H1 (cell line): ENCODE results near the gene BUD23. TPM values are rescaled to one million over a fixed set of nuclear protein-coding genes. Genes with fewer than 3 reads are reported as not detected.

Source experiments
- CTCF ChIA-PET: fragments of 300-600 bp; sonication (Branson Sonifier 250); formaldehyde crosslinking; loops from one replicate; lab custom pipeline; 2021; ENCODE audit not compliant: partially characterized antibody; lab: Charles Lee
- POLR2A ChIA-PET: fragments of 300-600 bp; sonication (Branson Sonifier 250); formaldehyde crosslinking; loops from one replicate; lab custom pipeline; 2021; ENCODE audit warnings: inconsistent platforms; ENCODE audit not compliant: partially characterized antibody; lab: Charles Lee
- DNase-seq, 2 experiments: peaks; one replicate each; pipeline versions ENCODE4 v3.0.0 to v3.0.0-alpha.2; 2010 to 2022; ENCODE audit warnings: low spot score in 2 of 2, low read depth in 1 of 2, mixed read lengths in 1 of 2
- FAIRE-seq: peaks from 2 replicates; lab custom pipeline; 2011; peaks lifted over from hg19 to GRCh38; lab: Jason Lieb, UNC
- H2AFZ ChIP-seq: 2 replicates; pipeline ENCODE4 v1.8.1; 2012; ENCODE audit warnings: low read length, inconsistent platforms
- H2AK5ac ChIP-seq: 2 replicates; pipeline ENCODE4 v1.6.1; 2013; ENCODE audit warnings: low read depth, low read length
- H2BK120ac ChIP-seq: replicated peaks from 2 replicates; pipeline ENCODE3; 2013; ENCODE audit warnings: low read depth, low read length, inconsistent platforms
- H2BK12ac ChIP-seq: 2 replicates; pipeline ENCODE4 v1.6.1; 2013; ENCODE audit warnings: low read depth, low read length
- H2BK15ac ChIP-seq: 2 replicates; pipeline ENCODE4 v1.6.1; 2013; ENCODE audit warnings: low read length
- H2BK20ac ChIP-seq: 2 replicates; pipeline ENCODE4 v1.6.1; 2013; ENCODE audit warnings: low read length
- H2BK5ac ChIP-seq: 2 replicates; pipeline ENCODE4 v1.6.1; 2013; ENCODE audit warnings: low read depth, low read length
- H3K14ac ChIP-seq: 2 replicates; pipeline ENCODE4 v1.6.1; 2013; ENCODE audit warnings: inconsistent platforms; ENCODE audit not compliant: insufficient read length
- H3K18ac ChIP-seq: 2 replicates; pipeline ENCODE4 v1.6.1; 2013; ENCODE audit warnings: low read length; ENCODE audit errors: extremely low read depth
- H3K23ac ChIP-seq: 2 replicates; pipeline ENCODE4 v1.6.1; 2013; ENCODE audit warnings: inconsistent platforms; ENCODE audit not compliant: insufficient read length
- H3K23me2 ChIP-seq: 2 replicates; pipeline ENCODE4 v1.6.1; 2013; ENCODE audit warnings: low read depth, low read length
- H3K27ac ChIP-seq: 2 replicates; pipeline ENCODE4 v1.6.1; 2011; ENCODE audit warnings: low read depth, low read length, inconsistent platforms
- H3K27me3 ChIP-seq, 4 experiments: replicated peaks in 1 of 4; 1 replicate in 1 of 4; 2 replicates in 3 of 4; pipeline versions ENCODE4 v1.6.1 to v1.8.1; 2011 to 2013; ENCODE audit warnings: low read length in 3 of 4, mild to moderate bottlenecking in 3 of 4, inconsistent platforms in 2 of 4, mixed read lengths in 2 of 4, moderate library complexity in 1 of 4; ENCODE audit not compliant: control insufficient read depth in 3 of 4, insufficient read depth in 3 of 4; ENCODE audit errors: extremely low read depth in 1 of 4
- H3K36me3 ChIP-seq, 4 experiments: 2 replicates each; pipeline versions ENCODE4 v1.6.1 to v1.8.1; 2011 to 2013; ENCODE audit warnings: mild to moderate bottlenecking in 4 of 4, low read length in 3 of 4, moderate library complexity in 2 of 4, control low read depth in 1 of 4, inconsistent platforms in 1 of 4; ENCODE audit not compliant: insufficient read depth in 4 of 4, control insufficient read depth in 2 of 4
- H3K4ac ChIP-seq: replicated peaks from 2 replicates; pipeline ENCODE3; 2013; ENCODE audit warnings: low read length, low read depth, mixed read lengths, inconsistent platforms; ENCODE audit not compliant: insufficient read length
- H3K4me1 ChIP-seq, 4 experiments: replicated peaks in 1 of 4; 1 replicate in 1 of 4; 2 replicates in 3 of 4; pipeline versions ENCODE4 v1.6.1 to v1.8.1; 2011 to 2013; ENCODE audit warnings: low read length in 3 of 4, inconsistent platforms in 2 of 4, mixed read lengths in 1 of 4; ENCODE audit not compliant: insufficient read depth in 4 of 4, control insufficient read depth in 3 of 4
- H3K4me2 ChIP-seq, 2 experiments: 2 replicates each; pipeline versions ENCODE4 v1.6.1 to v1.8.1; 2011 to 2013; ENCODE audit warnings: low read depth in 2 of 2, low read length in 2 of 2, control low read depth in 1 of 2, inconsistent platforms in 1 of 2, mild to moderate bottlenecking in 1 of 2; ENCODE audit not compliant: insufficient read depth in 1 of 2
- H3K4me3 ChIP-seq, 4 experiments: fragments of 200-600, 300-600 bp in 1 of 4; sonication (generic), shearing (Covaris generic), sonication (Bioruptor Twin) in 1 of 4; 2 replicates each; pipeline versions ENCODE4 v1.5.1 to v1.8.1; 2011 to 2016; ENCODE audit warnings: low read length in 4 of 4, low read depth in 3 of 4, control low read depth in 2 of 4, inconsistent platforms in 2 of 4, mild to moderate bottlenecking in 2 of 4, mixed read lengths in 1 of 4, moderate library complexity in 1 of 4; ENCODE audit not compliant: insufficient read depth in 2 of 4; ENCODE audit errors: extremely low read depth in 1 of 4
- H3K56ac ChIP-seq: replicated peaks from 2 replicates; pipeline ENCODE3; 2013; ENCODE audit warnings: low read depth, mild to moderate bottlenecking, mixed read lengths, low read length, inconsistent platforms; ENCODE audit not compliant: insufficient read length
- H3K79me1 ChIP-seq: 2 replicates; pipeline ENCODE4 v1.6.1; 2013; ENCODE audit warnings: low read depth, low read length, control low read depth
- H3K79me2 ChIP-seq, 2 experiments: 2 replicates each; pipeline versions ENCODE4 v1.6.1 to v1.8.1; 2012 to 2013; ENCODE audit warnings: low read length in 2 of 2, mild to moderate bottlenecking in 2 of 2, inconsistent platforms in 1 of 2; ENCODE audit not compliant: insufficient read depth in 2 of 2, control insufficient read depth in 1 of 2
- H3K9ac ChIP-seq, 4 experiments: replicated peaks in 1 of 4; 1 replicate in 1 of 4; 2 replicates in 3 of 4; pipeline versions ENCODE4 v1.6.1 to v1.8.1; 2011 to 2013; ENCODE audit warnings: low read depth in 3 of 4, low read length in 3 of 4, control low read depth in 2 of 4, mild to moderate bottlenecking in 2 of 4, moderate library complexity in 2 of 4, inconsistent platforms in 1 of 4; ENCODE audit errors: extremely low read depth in 1 of 4
- H3K9me3 ChIP-seq, 2 experiments: 2 replicates each; pipeline versions ENCODE4 v1.6.1 to v1.8.1; 2012 to 2013; ENCODE audit warnings: mild to moderate bottlenecking in 2 of 2, moderate library complexity in 2 of 2, control low read depth in 1 of 2, inconsistent platforms in 1 of 2, low read depth in 1 of 2, low read length in 1 of 2, mixed read lengths in 1 of 2; ENCODE audit not compliant: insufficient read depth in 2 of 2
- H4K20me1 ChIP-seq, 2 experiments: replicated peaks in 1 of 2; 2 replicates each; pipeline versions ENCODE3 to v1.8.1; 2011 to 2013; ENCODE audit warnings: inconsistent platforms in 2 of 2, low read length in 2 of 2, mild to moderate bottlenecking in 1 of 2; ENCODE audit not compliant: insufficient read depth in 2 of 2, control insufficient read depth in 1 of 2
- H4K5ac ChIP-seq: 2 replicates; pipeline ENCODE4 v1.6.1; 2013; ENCODE audit warnings: low read length, low read depth, mixed read lengths, inconsistent platforms; ENCODE audit not compliant: insufficient read length
- H4K8ac ChIP-seq: 2 replicates; pipeline ENCODE4 v1.8.0; 2013; ENCODE audit warnings: mild to moderate bottlenecking, moderate library complexity, low read length, inconsistent platforms; ENCODE audit not compliant: insufficient read depth; ENCODE audit errors: extremely low read depth
- H4K91ac ChIP-seq: replicated peaks from 2 replicates; pipeline ENCODE3; 2013; ENCODE audit warnings: low read length, mixed read lengths, inconsistent platforms; ENCODE audit not compliant: insufficient read length
- CHD2 ChIP-seq: IDR thresholded peaks from 2 replicates; pipeline ENCODE4 v1.6.1; 2012; ENCODE audit warnings: low read length, improper control_type of control experiment
- GABPA ChIP-seq: IDR thresholded peaks from 2 replicates; pipeline ENCODE4 v1.6.1; 2011; ENCODE audit warnings: mild to moderate bottlenecking, low read length, moderate library complexity, borderline replicate concordance; ENCODE audit not compliant: insufficient read depth
- JUND ChIP-seq: IDR thresholded peaks from 2 replicates; pipeline ENCODE4 v1.6.1; 2011; ENCODE audit warnings: mild to moderate bottlenecking, improper control_type of control experiment, low read length
- SUZ12 ChIP-seq: fragments of 200-600 bp; sonication (generic); IDR thresholded peaks from 2 replicates; pipeline ENCODE4 v1.6.1; 2012; ENCODE audit warnings: mild to moderate bottlenecking, inconsistent platforms, low read length, moderate library complexity, mixed read lengths
- TBP ChIP-seq: IDR thresholded peaks from 2 replicates; pipeline ENCODE4 v1.6.1; 2011; ENCODE audit warnings: low read depth, low read length, improper control_type of control experiment
- WGBS, 2 experiments: shearing (Covaris generic) in 1 of 2; methylation state at CpG; one replicate each; pipeline versions ENCODE4 v1.1.6 to v1.1.7; 2013 to 2015; ENCODE audit warnings: low lambda C conversion rate in 2 of 2, mixed read lengths in 2 of 2, inconsistent platforms in 1 of 2, low coverage in 1 of 2, missing lambda C conversion rate in 1 of 2; ENCODE audit not compliant: insufficient replicate concordance in 2 of 2, insufficient coverage in 1 of 2, insufficient read length in 1 of 2; ENCODE audit errors: extremely low coverage in 1 of 2, missing lambda C conversion rate in 1 of 2; 5-methylcytosine and 5-hydroxymethylcytosine counted together
- polyA plus RNA-seq, 7 experiments: library from polyadenylated mRNA; depleted of rRNA in 3 of 7; stranded (reverse) in 5 of 7; unstranded in 2 of 7; fragments of >200 nt in 5 of 7; fragments of 200-250 nt in 2 of 7; gene quantifications; 1 replicate in 5 of 7; 2 replicates in 1 of 7; 4 replicates in 1 of 7; pipeline versions ENCODE4 v1.2.1 to v1.2.3, GENCODE V29; 2011 to 2013; ENCODE audit warnings: missing spikeins in 2 of 7, mixed read lengths in 2 of 7
- total RNA-seq: library from RNA; stranded (reverse); fragmentation: NEBNext Ultra II Directional; extraction: Animal tissue kit (Norgen Biotek cat#: 25700); gene quantifications from 2 replicates; pipeline ENCODE4 v1.2.1, GENCODE V29; 2021
- TF ChIP-seq, protein P1 (sequence below): IDR thresholded peaks from 2 replicates; pipeline ENCODE4 v1.6.1; 2011; ENCODE audit warnings: low read depth, mild to moderate bottlenecking, low read length; ENCODE audit not compliant: insufficient read depth

BUD23 gene
- total and polyA plus RNA-seq, 2 of the 8 experiments (the other 6 are each of a cell fraction or from before 2014, with no cell fraction given) = 72.3 to 78.4 TPM

DNA sequence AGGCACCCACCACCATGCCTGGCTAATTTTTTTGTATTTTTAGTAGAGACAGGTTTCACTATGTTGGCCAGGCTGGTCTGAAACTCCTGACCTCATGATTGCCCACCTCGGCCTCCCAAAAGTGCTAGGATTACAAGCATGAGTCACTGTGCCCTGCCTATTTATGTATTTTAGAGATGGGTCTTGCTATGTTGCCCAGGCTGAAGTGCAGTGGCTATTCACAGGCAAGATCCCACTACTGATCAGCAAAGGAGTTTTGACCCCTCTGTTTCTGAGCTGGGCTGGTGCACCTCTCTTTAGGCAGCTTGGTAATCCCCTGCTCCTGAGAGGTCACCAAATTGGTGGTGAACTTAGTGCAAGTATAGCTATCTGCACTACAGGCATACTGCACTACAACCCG, 49.0 kb downstream of the BUD23 start:
- ChIA-PET CTCF (interaction anchor here (0.6 to 11.1 kb wide), 6 partner anchors 12 to 563 kb away, joined by 3 to 87 read pairs (median 4); partner anchors contain the start of gene STX1A), POLR2A (interaction anchor here (0.6 to 0.8 kb wide), 2 partner anchors 72 to 214 kb away, joined by 3 read pairs; no protein-coding TSS in a partner anchor)
- no peak overlapping the region for H2AFZ ChIP-seq
- no peak overlapping the region for H4K5ac ChIP-seq
- peaks cover 4 to 15% (median 8%) of the 10 kb centered on the region in 4 experiments; a peak in 5 of 8 replicates for H3K36me3 ChIP-seq
- H3K4me1 ChIP-seq = peaks cover 0 to 6% (median 0%) of the 10 kb centered on the region in 4 experiments; a peak in 4 of 7 replicates
- peaks cover 4 to 14% of the 10 kb centered on the region in 2 experiments for H4K20me1 ChIP-seq
- H3K18ac ChIP-seq = no peak overlapping the region
- H3K27ac ChIP-seq = no peak overlapping the region
- FAIRE-seq (no peak), DNase-seq (no peak)
- WGBS, 2 experiments = 80% methylated on average over 2 of the region's 2 CpGs; no CpG with 5 or more reads in 1 of the 2 experiments
- H3K9me3 ChIP-seq = no peaks in the 10 kb centered on the region
- no peak overlapping the region for H2BK5ac ChIP-seq
- peaks cover 0 to 3% of the 10 kb centered on the region in 2 experiments; a peak in 1 of 4 replicates for H3K79me2 ChIP-seq
- no peak overlapping the region for H2BK120ac ChIP-seq
- H3K56ac ChIP-seq = no peak overlapping the region
- no peak overlapping the region for H2BK20ac ChIP-seq
- H4K91ac ChIP-seq = no peak overlapping the region
- no peak overlapping the region for H3K4ac ChIP-seq
- H2BK15ac ChIP-seq = no peak overlapping the region
- H3K27me3 ChIP-seq = no peaks in the 10 kb centered on the region
- no peak overlapping the region for H4K8ac ChIP-seq
- H2BK12ac ChIP-seq = no peak overlapping the region
- no peaks in the 10 kb centered on the region for H3K23me2 ChIP-seq
- no peak overlapping the region for H3K4me3 ChIP-seq
- no peak overlapping the region for H3K4me2 ChIP-seq
- no peak overlapping the region for H3K14ac ChIP-seq
- no peak overlapping the region for H3K23ac ChIP-seq
- no peak overlapping the region for H3K9ac ChIP-seq
- no peak overlapping the region for H2AK5ac ChIP-seq
- TF ChIP-seq, protein P1, sequence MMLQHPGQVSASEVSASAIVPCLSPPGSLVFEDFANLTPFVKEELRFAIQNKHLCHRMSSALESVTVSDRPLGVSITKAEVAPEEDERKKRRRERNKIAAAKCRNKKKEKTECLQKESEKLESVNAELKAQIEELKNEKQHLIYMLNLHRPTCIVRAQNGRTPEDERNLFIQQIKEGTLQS = no peak
- TF ChIP-seq SUZ12 (no peak), GABPA (no peak), CHD2 (no peak), TBP (no peak), JUND (no peak)
- H3K79me1 ChIP-seq = no peaks in the 10 kb centered on the region
